NCI-H2029 treated with DMSO at 0.1 percent for 48 hours (cell line): ENCODE data around the gene CXCL14.

ENCODE experiments used
- DNase-seq: peaks from one replicate; lab custom pipeline; 2025; lab: John Stamatoyannopoulos, UW

CXCL14 gene

DNA sequence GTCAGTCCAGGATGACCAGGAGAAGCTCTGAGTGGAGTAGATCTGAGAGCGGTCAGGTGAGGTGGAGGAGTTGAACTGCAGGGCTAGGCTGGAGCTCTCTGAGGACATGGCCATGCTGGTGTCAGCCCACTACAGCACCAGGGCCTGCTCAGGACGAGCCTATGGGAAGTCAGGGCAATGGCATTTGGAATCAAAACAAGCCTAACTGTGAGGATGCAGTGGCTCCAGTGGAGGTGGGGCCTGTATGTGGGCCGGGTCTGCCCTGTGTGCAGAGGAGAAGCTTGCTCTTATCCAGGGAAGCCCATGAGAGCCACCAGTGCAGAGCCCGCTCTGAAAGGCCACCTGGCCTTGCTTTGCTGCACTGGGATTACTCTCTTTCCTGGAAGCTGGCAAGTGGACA, 11.1 kb downstream of the CXCL14 start:
- DNase-seq, result no peak

DNA sequence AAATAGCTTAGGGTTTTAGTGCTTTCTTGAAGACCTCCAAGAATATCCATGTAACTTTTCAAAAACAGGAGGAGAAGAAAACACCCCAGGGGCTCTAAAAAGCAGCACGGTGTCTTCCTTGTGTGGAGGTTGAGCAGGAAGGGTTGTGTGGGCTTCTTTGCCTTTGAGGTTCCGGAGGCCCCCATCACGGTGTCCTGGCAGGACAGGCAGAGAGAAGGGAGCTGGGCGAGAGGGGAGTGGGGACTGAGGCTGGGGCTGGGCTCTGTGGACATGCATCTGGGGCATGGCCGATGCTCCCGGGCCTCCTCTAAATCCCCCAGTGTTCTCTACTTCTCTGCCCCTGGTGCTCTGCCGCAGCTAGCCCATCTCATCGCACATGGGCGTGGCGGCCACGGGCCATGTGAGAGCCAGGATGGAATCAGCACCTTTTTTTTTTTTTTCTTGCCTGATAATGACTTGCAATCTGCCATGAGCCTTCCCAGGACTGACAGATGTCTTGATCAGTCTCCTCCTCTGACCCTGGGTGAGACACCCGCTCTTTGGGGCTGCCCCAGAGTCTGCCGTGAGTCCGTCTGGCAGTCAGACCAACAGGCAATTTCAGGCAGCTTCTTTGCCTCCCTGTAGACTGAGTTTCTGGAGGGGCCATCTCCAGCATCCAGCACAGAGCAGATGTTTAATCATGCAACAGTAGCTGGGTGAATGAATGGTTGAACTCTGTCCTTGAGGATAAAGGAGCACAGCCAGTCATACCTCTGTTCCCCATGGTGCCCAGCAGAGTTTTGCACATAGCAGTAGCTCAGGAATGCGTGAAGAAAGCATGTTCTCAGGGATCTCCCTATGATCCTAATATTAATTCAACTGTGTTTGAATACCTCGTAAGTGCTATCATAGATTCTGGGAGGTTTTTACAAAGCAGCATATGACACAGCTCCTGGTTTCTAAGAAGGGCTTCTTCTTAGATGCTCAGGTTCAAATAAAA, 12.1 kb downstream of the CXCL14 start:
- DNase-seq, result no peak

DNA sequence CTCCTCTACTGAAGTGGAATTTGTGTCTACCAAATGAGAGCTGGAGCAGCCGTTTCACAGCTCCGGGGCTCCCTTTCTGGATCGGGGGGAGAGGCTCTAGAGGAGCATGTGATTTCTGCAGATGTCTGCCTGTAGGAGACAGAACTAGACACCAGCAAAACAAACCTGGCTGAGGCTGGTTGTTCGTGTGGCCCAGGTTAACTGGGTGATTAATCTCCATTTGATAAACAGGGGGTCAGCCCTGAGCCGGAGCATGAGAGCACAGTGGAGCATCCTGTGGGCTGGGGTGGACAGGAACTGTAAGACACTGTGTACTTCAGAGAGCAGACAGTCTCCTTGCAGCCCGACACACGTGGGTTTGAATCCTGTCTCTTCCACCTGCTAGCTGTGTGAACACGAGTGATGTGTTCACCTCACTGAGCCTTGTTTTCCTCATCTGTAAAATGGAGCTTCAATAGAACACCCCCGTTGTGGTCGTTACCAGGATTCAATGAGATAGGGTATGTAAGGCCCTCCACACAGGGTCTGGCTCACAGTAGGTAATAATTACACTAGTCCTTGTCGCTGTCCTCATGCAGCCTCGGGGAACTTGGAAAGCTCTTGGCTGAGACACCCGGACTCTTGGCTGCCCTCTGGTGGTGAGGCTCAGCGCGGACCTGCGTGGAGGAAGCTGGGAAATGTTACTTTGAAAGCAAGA, 12.9 kb downstream of the CXCL14 start:
- no peak for DNase-seq

DNA sequence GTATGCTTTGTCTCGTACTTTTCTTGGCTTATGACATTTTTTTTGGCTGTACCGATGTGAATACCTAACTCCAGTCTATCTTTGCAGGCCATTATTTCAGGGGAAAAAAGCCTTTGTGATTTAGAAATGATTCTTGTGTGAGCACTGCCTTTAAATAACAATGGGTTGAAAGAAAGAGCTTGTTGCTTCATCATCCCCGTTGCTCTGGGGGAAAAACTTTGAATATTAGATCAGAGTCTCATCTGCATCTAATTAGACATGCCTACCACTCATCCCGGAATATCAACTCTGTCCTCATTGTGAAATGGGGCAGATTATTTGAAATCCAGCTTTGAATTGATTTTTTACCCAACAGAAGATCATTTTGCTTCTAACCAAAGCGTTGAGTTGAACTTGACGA, 13.5 kb downstream of the CXCL14 start:
- DNase-seq, result no peak

DNA sequence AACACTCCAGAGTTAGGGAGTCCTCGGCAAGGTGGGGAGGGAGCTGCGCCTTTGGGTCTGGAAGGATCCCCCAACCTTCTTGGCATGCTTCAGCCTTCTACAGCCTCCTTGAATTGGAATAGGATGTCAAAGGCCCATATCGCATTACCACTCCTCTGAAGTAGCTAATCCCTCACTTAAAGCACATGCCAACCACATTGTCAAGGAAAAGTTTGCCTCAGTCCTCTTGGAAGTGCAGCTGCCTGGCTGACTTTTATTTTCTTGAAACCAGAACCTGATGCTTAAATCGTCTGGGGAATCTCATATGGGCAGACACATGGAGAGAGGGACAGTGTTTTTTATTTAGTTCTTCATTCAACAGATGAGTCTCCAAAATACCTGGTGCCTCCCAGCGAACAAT, 14.5 kb downstream of the CXCL14 start:
- DNase-seq, result no peak

DNA sequence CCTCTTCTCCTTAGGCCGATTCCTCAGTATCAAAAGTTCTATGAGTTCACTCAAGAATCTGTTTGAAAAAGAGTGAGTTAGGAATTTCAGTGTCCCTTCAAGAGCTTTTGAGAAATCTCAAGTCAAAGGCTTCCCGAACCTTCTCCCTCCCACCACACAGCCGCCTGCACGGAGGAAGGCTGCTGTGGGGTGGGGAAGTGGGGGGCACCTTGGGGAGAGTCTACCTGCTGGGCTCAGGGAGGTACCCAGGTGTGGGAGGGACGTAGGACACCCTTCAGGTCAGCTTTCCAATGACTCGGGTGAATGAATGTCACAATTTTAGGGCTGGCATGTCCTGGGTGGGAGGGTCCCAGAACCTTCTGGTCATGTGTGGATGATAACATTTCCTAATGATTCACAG, 17.5 kb downstream of the CXCL14 start:
- no peak for DNase-seq

DNA sequence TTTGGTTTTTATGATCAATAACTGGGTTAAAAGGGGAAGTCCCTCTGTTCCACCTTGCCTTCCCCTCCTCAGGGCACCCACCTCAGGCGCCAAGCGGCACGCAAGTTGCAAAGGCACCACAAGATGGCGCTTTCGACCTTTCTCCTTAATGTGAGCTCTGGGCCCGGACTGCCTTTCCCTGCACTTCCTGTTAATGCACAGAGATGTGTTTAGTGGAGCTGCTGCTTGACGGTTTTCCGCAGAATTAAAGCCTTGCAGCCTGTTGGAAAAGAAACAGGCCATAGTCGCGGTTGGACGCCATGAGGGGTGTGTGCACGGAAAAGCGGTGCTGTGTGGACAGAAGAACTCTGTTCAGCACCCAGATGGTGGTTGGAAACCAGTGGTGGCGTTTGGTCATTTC, 17.9 kb downstream of the CXCL14 start:
- DNase-seq, result peak; percentile 47

DNA sequence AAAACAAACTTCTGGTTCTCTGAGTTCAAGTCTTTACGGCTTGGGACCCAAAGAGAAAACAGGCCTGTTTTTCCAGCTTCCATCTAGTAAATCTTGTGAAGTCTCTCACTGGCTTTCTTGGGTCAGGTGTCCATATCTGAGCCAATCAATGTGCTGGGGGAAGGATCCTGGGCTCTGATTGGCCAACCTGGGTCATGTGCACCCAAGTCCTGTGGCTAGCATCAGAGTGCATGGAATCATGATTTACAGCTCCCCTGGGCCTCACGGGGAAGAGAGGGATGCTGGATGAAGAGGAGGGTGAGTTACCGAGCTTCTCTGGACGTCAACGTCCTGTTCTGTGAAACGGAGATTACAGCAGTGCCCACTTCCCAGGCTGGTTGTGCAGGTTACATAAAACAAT, 19.4 kb downstream of the CXCL14 start:
- no peak for DNase-seq

DNA sequence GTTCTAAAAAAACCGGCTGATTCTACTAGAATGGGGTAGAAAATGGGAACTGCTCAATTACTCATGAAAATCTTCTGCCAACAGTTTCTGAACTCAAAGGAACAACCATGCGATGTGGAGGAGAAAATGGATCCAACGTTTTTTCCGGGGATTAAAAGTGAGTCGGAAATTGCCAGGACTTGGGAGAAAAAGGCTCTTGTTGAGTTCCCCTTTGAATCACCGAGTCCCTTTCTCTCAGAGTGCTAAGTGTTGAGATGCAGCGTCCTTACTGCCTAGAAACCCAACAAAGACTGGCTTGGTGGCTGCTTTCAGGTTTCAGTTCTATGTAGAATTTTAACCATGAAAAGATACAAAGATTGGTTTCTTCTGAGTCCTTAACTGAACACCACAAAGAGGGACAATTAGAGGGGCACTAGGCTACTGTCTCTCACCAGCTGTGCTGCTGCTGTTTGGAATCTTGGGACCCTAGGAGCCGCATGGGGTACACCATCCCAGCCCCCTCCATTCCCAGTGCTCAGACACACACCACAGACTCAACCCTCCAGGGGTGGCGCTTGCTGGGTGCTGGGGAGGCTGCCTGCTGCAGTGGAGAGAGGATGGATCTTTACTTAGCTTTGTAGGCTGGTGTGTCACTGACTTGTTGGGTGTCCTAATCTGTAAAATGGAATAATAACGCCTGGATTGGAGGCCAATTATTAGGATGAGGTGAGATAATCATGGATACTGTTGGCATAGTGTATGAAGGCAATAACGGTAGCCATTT, 21.5 kb downstream of the CXCL14 start:
- no peak for DNase-seq

DNA sequence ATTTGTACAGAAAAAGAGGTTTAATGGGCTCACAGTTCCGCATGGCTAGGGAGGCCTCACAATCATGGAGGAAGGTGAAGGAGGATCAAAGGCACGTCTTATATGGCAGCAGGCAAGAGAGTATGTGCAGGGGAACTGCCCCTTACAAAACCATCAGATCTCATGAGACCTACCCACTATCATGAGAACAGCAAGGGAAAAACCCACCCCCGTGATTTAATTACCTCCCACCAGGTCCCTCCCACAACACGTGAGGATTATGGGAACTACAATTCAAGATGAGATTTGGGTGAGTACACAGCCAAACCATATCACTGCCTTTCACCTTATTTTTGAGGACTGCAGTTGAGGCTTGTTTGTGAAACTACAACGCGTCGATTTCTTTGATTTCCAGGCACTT, 22.2 kb downstream of the CXCL14 start:
- DNase-seq, result no peak

DNA sequence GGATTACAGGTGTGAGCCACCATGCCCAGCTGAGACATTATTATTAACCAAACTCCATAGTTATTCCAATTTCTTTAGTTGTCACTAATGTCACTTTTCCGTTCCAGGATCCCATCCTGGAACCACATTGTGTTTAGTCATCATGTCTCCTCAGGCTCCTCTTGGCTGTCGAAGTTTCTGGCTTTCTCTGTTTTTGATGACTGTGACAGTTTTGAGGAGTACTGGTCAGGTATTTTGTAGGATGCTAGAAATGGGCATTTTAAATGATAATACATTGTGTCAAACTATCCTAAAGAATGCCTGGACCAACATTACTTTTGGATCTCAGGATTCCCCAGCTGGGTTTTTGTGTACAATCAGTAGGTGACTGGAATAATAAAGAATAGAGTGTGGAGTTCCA, 23.3 kb downstream of the CXCL14 start:
- no peak for DNase-seq

DNA sequence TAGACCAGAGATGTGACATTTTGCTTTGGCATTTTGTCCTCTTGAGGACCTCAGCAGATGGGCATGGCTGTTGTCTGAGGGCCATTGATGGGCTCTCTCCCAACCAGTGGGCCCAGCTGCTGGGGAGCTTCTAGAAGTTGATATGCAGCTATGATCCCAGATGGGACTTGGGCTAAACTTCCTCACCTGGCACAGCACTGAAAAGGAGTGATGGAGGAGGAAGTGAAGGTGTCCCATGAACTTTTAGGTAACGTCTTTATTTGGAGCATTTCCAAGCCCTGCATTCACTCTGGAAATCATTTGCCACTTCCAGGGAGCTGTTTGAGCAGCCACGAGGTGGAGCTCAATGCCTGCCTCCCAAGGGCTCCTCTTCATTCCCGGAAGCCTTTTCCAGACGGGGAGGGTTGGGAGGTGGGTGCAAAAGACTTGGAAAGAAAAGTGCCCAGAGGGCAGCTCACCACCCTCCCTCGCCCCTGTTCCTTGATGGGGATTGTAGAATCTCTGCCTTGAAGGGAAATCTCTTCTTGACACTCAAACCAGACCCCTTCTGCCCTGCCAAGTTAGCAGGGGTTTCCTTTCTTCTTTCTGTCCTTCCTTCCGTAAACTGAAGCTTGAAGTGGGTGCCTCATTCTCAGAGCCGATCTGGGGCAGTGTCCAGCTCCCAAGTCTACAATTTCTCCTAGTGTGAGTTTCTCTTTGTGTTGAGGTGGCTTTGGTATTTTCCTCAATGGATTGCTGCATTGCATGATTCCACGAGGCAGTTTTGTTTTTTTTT, 24.9 kb downstream of the CXCL14 start:
- DNase-seq, result peak; percentile 40

DNA sequence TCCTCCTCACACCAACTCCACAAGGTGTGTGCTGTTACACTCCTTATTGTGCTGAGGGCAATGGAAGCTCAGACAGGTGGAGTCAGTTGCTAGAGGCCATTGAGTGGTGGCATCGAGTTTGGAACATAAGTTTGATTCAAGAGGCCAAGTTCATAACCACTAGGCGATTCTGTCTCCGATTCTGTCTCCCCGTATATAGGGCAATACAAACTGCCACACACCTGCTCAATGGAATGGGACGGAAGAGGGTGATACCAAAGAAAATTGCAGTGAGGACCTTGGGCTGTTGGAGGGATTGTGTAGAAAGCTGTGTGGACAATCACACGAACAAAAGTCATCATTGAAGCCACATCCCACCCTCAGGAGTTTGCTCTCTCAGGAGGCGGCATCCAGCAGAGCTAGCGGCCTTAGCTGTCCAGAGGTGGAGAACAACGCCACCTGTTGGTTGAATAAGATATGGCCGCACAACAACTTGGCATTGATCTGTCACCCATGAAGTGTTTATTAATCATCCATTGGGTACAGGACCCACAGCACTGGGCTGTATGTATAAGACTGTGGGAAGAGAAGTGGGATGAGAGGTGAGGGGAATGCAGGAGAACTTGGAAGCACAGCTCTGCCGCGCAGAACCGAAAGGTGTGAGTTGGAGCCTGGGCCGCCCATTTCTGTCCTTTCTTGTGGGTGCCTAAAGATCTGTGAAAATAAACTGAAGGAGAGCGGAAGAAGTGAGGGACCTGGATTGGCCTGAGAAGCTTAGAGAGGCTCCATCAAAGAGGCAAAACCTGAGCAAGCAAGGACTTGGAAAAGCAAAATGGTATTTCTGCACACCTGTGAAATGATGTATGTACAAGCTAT, 27.0 kb downstream of the CXCL14 start:
- DNase-seq, result peak; percentile 66

DNA sequence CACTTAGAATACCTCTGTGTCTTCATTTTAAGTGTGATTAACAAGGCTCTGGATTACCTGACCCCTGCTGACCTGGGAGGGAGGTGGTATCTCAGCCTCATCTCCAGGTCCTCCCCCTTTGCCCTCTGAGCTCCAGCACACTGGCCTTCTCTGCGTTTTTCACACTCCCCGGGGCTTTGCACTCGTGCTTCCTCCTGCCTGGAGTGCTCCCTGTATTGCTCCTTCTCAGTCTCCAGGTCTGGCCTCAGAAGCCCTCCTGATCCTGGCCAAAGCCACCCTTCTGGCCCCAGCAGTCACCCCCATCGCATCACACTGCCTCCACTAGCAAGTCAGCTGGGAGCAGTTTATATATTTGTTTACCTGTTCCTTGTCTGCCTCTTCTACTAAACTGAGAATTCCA, 29.4 kb downstream of the CXCL14 start:
- DNase-seq, result no peak

DNA sequence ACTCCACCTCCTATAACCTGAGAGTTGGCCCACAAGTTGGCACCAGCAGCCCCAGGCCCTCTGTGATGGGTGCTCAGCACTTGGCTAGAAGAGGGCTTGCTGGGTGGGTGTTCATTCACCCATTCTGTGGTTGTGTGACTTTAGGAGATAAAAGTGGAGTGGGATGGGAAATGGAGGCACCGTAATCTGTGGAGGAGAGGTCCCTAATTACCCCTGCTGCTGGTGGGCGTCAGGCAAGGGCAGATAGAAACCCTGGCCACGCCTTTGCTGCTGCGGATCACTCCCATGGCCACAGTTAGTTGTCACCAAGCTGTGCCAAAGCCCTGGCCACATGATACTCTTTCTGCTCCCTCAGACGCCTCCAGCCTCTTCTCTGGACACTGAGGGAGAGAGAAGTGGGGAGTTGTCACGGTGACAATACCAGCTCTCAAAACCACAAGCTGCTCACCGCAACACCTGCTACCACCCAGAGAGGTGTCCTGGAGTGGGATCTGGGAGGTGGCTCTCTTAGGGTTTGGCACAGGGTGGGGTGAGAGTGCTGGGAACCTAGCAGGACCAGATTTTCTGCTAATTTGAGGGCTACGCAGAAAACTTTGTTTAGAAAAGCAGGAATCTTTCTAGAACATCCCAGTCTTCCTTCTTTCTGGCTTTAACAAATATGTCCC, 31.1 kb downstream of the CXCL14 start:
- peak; percentile 77 for DNase-seq

DNA sequence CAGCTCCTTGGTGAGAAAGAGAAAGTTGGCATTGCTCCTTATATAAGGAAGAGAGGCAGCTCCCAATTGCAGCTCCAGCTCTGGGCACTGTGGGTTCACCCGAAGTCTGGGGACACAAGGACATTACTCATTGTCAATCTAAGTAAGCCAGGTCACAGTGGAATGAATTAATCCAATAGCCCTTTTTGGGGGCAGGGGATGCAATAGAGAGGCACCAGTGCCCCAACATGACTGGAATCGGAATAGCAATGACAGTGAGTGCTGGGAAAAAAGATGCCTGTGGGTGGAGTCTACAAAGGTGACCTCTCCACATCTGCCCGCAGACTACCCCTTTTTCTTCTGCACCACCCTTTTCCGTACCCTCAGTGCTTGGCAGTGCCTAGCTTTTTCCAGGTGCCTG, 31.9 kb downstream of the CXCL14 start:
- no peak for DNase-seq

DNA sequence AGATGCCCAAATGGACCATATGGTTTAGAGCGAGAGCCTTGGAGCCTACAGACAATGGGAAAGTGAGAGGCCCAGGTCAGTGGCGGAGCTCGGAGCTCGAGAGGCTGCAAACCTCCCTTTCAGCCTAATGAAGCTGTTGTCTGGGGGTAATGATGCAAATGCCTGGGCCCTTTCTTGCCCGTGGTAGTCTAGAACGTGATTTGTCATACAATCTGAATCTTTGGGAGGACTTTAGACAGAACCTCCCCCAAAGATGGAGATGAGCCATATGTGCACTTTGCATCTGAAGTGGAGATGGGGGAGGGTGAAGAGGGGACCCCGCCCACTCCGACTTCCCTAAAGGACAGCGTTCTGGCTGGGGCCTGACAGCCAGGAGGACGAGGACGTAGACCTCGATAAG, 32.7 kb downstream of the CXCL14 start:
- no peak for DNase-seq

DNA sequence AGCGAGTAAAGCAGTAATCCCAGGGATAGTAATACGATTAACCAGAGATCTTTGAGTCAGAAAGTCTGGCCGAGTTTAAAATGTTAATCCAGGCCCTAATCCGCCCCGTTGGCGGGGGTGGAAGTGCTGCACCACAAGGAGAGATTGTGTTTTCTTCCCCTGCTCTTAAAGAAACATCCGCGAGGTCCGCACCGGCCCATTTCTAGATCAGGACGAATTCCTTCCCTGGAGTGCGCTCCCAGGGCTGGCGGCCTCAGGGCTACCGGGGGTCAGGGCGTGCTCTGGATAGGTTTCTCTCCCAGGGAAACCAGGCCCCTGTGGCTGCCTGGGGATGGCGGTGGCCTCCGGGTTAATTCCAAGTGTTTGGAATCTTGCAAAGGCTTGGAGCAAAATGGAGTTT, 33.7 kb downstream of the CXCL14 start:
- DNase-seq, result no peak

DNA sequence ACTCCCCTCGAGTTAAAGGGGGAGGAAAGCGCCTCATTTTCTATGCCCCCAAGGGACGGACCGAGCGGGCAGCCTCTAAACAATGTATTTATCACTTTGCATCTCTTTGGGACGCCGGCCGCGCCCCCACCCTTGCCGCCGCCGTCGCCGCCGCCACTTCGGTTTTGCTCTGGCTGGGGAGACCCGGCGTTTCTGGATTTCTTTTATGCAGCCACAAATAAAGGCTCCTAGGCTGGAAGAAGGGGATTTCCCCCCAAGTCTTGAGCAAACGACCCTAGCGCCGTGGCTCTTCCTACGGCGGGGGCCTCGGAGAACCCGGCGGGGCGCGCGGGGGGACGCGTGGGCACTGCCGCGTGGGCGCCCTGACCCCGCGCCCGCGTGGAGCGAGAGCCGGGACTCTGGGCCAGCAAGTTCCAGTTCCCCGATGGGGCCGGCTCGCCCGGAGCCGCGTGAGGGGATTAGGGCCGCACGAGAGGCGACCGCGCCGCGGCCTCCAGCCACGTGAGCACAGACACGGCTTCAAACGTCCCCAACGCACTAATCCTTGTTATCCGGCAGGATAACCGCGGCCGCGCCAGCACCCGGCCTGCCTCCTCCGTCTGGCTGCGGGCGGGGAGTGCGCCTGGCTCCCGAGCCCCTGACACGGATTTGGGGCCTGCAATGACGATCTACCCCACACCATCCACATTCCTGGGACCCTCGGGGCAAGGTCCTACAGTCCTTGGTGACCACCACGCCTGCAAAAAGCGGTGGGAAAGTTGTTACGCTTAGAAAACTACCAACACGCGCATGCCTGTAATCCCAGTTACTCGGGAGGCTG, 35.1 kb downstream of the CXCL14 start:
- no peak for DNase-seq
